ENCODE results near the gene PUSL1. TPM values are rescaled to one million over a fixed set of nuclear protein-coding genes. Genes with fewer than 3 reads are reported as not detected.

The PUSL1 gene
- total and polyA plus RNA-seq, 2 of the 13 experiments (the other 11 are each of a cell fraction or from before 2014, with no cell fraction given), result 8.3 to 22.2 TPM

- Histone ChIP-seq H3K9ac (ENCODE audit: insufficient read depth, low read depth, low read length) (no peak overlapping the region), H3K27ac (ENCODE audit: extremely low read length, insufficient read depth, low read length) (no peak overlapping the region), H3K27me3 (ENCODE audit: control insufficient read depth in 1 of 2, insufficient read depth in 2 of 2, low read length in 2 of 2) (peaks cover 0 to 2% of the 10 kb centered on the region in 2 experiments; a peak in 1 of 5 replicates), H3K4me3 (replicated peaks in 1 of 3; ENCODE audit: insufficient read depth in 1 of 3, low read depth in 2 of 3, low read length in 3 of 3) (no peak overlapping the region), H3K4me2 (ENCODE audit: low read depth, low read length) (no peak overlapping the region), H3K4me1 (ENCODE audit: insufficient read depth, low read length) (peaks cover 67% of the 10 kb centered on the region), H3K9me3 (ENCODE audit: low read length) (no peaks in the 10 kb centered on the region), H3K79me2 (ENCODE audit: insufficient read depth, low read length) (no peaks in the 10 kb centered on the region), H4K20me1 (ENCODE audit: insufficient read depth, low read length) (no peaks in the 10 kb centered on the region), H3K36me3 (replicated peaks in 1 of 2; ENCODE audit: control insufficient read depth in 1 of 2, insufficient read depth in 2 of 2, low read length in 2 of 2) (no peaks in the 10 kb centered on the region), H2AFZ (ENCODE audit: low read length) (no peak overlapping the region)
- no TSS peak for BruUV-seq (replicated peaks)
- 91% methylated on average over 12 of the region's 14 CpGs for WGBS (ENCODE audit: low lambda C conversion rate)
- ATAC-seq (no peak), FAIRE-seq (no peak), DNase-seq (ENCODE audit: low spot score) (no peak)
- intact Hi-C loops (cut with micrococcal nuclease; ENCODE audit: unreplicated experiment), result no loop called here
- POLR2A ChIA-PET, result no interaction called here
- in situ Hi-C loops (cut with HindIII; ENCODE audit: extremely low pct_ligation_motif_present, low pct_unique_long_range_greater_than_20kb), result no loop called here
- CTCF ChIA-PET (ENCODE audit: low intra/inter-chr PET ratio, low total read pairs), result no interaction called here
- TF ChIP-seq ZFYVE20 (CRISPR knock-in tag; IDR thresholded peaks at IDR 0.05; ENCODE audit: borderline replicate concordance, low read depth) (no peak), ZNF17 (CRISPR knock-in tag; IDR thresholded peaks at IDR 0.05) (no peak), TOPORS (CRISPR knock-in tag; IDR thresholded peaks at IDR 0.05) (no peak), CENPX (CRISPR knock-in tag; IDR thresholded peaks at IDR 0.05) (no peak), ZNF251 (CRISPR knock-in tag; IDR thresholded peaks at IDR 0.05) (no peak), SP4 (CRISPR knock-in tag; IDR thresholded peaks at IDR 0.05) (no peak), NFYB (CRISPR knock-in tag; IDR thresholded peaks at IDR 0.05) (no peak), ZNF646 (CRISPR knock-in tag; IDR thresholded peaks at IDR 0.05) (no peak)
Measured at GRCh38 chr1:1282998-1283397, 25.4 kb upstream of the PUSL1 start.

All from HepG2 (cell line).